HepG2 (cell line): ENCODE data around the gene B3GNT8. TPM values are rescaled to one million over a fixed set of nuclear protein-coding genes. Genes with fewer than 3 reads are reported as not detected.
A peak's percentile ranks its signal among the peaks of the same experiment; 100 is the strongest.

ENCODE experiments used
- ATF7-NPFF ChIP-seq: sonication (generic); formaldehyde crosslinking; IDR thresholded peaks from 2 replicates; pipeline ENCODE4 v1.8.1; 2023; ENCODE audit warnings: mild to moderate bottlenecking, low read depth, missing genetic modification reagents, moderate library complexity
- FOXA1 ChIP-seq, 2 experiments: fragments of 450-650 bp in 1 of 2; sonication (generic) in 1 of 2; formaldehyde crosslinking in 1 of 2; IDR thresholded peaks; 2 replicates each; pipeline versions ENCODE4 v1.4.0 to v1.6.1; 2016 to 2020; ENCODE audit warnings: missing genetic modification reagents in 1 of 2
- FOXC1 ChIP-seq: sonication (generic); formaldehyde crosslinking; IDR thresholded peaks from 2 replicates; pipeline ENCODE4 v1.8.0; 2022; ENCODE audit warnings: mild to moderate bottlenecking, missing genetic modification reagents, borderline replicate concordance
- MLX ChIP-seq: IDR thresholded peaks from 2 replicates; pipeline ENCODE4 v1.6.1; 2016
- SKIL ChIP-seq: sonication (generic); formaldehyde crosslinking; IDR thresholded peaks from 2 replicates; pipeline ENCODE4 v1.8.0; 2022; ENCODE audit warnings: missing genetic modification reagents, mild to moderate bottlenecking, moderate library complexity, borderline replicate concordance
- TAF1 ChIP-seq: sonication (generic); formaldehyde crosslinking; IDR thresholded peaks from 2 replicates; pipeline ENCODE4 v1.4.0; 2020; ENCODE audit warnings: missing genetic modification reagents
- TRIM24 ChIP-seq: sonication (generic); formaldehyde crosslinking; IDR thresholded peaks from 2 replicates; pipeline ENCODE4 v1.8.0; 2022; ENCODE audit warnings: mild to moderate bottlenecking, missing genetic modification reagents
- ZBTB4 ChIP-seq: sonication (generic); formaldehyde crosslinking; IDR thresholded peaks from 2 replicates; pipeline ENCODE4 v1.4.0; 2020; ENCODE audit warnings: missing genetic modification reagents, mild to moderate bottlenecking, borderline replicate concordance
- ZNF597 ChIP-seq: sonication (generic); formaldehyde crosslinking; IDR thresholded peaks from 2 replicates; pipeline ENCODE4 v1.5.0; 2020; ENCODE audit warnings: missing genetic modification reagents
- ZNF747 ChIP-seq: sonication (generic); formaldehyde crosslinking; IDR thresholded peaks from 2 replicates; pipeline ENCODE4 v1.8.1; 2023; ENCODE audit warnings: missing genetic modification reagents, mild to moderate bottlenecking, borderline replicate concordance
- polyA plus RNA-seq, 8 experiments: library from polyadenylated mRNA; depleted of rRNA in 3 of 8; stranded (reverse) in 7 of 8; unstranded in 1 of 8; fragments of >200 nt; fragmentation: Illumina TruSeq in 4 of 8; extraction: Trizol in 4 of 8; gene quantifications; 2 replicates each; pipeline versions ENCODE4 v1.2.1 to v1.2.3, GENCODE V29; 2011 to 2016; ENCODE audit warnings: low read depth in 4 of 8, missing spikeins in 1 of 8, mixed read lengths in 1 of 8; ENCODE audit not compliant: insufficient read depth in 1 of 8
- total RNA-seq, 5 experiments: library from RNA; depleted of rRNA; stranded (reverse); fragments of >200 nt; fragmentation: Illumina TruSeq; extraction: Trizol; gene quantifications; 2 replicates each; pipeline ENCODE4 v1.2.3, GENCODE V29; 2016; ENCODE audit warnings: low read depth in 1 of 5
- TF ChIP-seq, protein P1 (sequence below): sonication (generic); formaldehyde crosslinking; IDR thresholded peaks from 2 replicates; pipeline ENCODE4 v1.4.0; 2020; ENCODE audit warnings: missing genetic modification reagents, borderline replicate concordance
- TF ChIP-seq, protein P2 (sequence below): sonication (generic); formaldehyde crosslinking; IDR thresholded peaks from 2 replicates; pipeline ENCODE4 v1.4.0; 2020; ENCODE audit warnings: missing genetic modification reagents, borderline replicate concordance

Gene B3GNT8
- total and polyA plus RNA-seq, 2 of the 13 experiments (the other 11 are each of a cell fraction or from before 2014, with no cell fraction given), result 0.26 to 1.9 TPM

- TF ChIP-seq TRIM24 (CRISPR knock-in tag) (no peak), ZNF597 (CRISPR knock-in tag) (no peak), ZBTB4 (CRISPR knock-in tag) (no peak), FOXC1 (CRISPR knock-in tag) (no peak), SKIL (CRISPR knock-in tag) (0 out of 2 replicates have a peak, but pooled peaks have one; percentile 37), ZNF747 (no peak), FOXA1 (IDR thresholded peaks at IDR 0.05) (no peak), FOXA1 (CRISPR knock-in tag; IDR thresholded peaks at IDR 0.05) (0 out of 2 replicates have a peak, but pooled peaks have one; percentile 12), MLX (no peak), ATF7-NPFF (CRISPR knock-in tag) (no peak), TAF1 (CRISPR knock-in tag) (no peak)
- TF ChIP-seq, protein P1, sequence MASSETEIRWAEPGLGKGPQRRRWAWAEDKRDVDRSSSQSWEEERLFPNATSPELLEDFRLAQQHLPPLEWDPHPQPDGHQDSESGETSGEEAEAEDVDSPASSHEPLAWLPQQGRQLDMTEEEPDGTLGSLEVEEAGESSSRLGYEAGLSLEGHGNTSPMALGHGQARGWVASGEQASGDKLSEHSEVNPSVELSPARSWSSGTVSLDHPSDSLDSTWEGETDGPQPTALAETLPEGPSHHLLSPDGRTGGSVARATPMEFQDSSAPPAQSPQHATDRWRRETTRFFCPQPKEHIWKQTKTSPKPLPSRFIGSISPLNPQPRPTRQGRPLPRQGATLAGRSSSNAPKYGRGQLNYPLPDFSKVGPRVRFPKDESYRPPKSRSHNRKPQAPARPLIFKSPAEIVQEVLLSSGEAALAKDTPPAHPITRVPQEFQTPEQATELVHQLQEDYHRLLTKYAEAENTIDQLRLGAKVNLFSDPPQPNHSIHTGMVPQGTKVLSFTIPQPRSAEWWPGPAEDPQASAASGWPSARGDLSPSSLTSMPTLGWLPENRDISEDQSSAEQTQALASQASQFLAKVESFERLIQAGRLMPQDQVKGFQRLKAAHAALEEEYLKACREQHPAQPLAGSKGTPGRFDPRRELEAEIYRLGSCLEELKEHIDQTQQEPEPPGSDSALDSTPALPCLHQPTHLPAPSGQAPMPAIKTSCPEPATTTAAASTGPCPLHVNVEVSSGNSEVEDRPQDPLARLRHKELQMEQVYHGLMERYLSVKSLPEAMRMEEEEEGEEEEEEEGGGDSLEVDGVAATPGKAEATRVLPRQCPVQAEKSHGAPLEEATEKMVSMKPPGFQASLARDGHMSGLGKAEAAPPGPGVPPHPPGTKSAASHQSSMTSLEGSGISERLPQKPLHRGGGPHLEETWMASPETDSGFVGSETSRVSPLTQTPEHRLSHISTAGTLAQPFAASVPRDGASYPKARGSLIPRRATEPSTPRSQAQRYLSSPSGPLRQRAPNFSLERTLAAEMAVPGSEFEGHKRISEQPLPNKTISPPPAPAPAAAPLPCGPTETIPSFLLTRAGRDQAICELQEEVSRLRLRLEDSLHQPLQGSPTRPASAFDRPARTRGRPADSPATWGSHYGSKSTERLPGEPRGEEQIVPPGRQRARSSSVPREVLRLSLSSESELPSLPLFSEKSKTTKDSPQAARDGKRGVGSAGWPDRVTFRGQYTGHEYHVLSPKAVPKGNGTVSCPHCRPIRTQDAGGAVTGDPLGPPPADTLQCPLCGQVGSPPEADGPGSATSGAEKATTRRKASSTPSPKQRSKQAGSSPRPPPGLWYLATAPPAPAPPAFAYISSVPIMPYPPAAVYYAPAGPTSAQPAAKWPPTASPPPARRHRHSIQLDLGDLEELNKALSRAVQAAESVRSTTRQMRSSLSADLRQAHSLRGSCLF (CRISPR knock-in tag), result no peak
- TF ChIP-seq, protein P2, sequence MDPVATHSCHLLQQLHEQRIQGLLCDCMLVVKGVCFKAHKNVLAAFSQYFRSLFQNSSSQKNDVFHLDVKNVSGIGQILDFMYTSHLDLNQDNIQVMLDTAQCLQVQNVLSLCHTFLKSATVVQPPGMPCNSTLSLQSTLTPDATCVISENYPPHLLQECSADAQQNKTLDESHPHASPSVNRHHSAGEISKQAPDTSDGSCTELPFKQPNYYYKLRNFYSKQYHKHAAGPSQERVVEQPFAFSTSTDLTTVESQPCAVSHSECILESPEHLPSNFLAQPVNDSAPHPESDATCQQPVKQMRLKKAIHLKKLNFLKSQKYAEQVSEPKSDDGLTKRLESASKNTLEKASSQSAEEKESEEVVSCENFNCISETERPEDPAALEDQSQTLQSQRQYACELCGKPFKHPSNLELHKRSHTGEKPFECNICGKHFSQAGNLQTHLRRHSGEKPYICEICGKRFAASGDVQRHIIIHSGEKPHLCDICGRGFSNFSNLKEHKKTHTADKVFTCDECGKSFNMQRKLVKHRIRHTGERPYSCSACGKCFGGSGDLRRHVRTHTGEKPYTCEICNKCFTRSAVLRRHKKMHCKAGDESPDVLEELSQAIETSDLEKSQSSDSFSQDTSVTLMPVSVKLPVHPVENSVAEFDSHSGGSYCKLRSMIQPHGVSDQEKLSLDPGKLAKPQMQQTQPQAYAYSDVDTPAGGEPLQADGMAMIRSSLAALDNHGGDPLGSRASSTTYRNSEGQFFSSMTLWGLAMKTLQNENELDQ (CRISPR knock-in tag), result no peak
These were observed 2.6 kb downstream of the B3GNT8 start (continued) for GRCh38 chr19:41424335-41425173.
